DOHH2 (cell line): ENCODE results near the gene SS18L1.

ENCODE experiments used
- CTCF ChIP-seq: fragments of 200-600 bp; sonication (generic); IDR thresholded peaks from one replicate; pipeline ENCODE4 v1.5.1; 2014; ENCODE audit warnings: antibody characterized with exemption, mild to moderate bottlenecking, low read depth, low read length; ENCODE audit not compliant: poor library complexity, severe bottlenecking
- EZH2phosphoT487 ChIP-seq: fragments of 200-600 bp; sonication (generic); IDR thresholded peaks from 2 replicates; pipeline ENCODE4 v1.6.1; 2017; ENCODE audit warnings: borderline replicate concordance, mild to moderate bottlenecking, antibody characterized with exemption, low read length, moderate library complexity, mixed read lengths

DNA sequence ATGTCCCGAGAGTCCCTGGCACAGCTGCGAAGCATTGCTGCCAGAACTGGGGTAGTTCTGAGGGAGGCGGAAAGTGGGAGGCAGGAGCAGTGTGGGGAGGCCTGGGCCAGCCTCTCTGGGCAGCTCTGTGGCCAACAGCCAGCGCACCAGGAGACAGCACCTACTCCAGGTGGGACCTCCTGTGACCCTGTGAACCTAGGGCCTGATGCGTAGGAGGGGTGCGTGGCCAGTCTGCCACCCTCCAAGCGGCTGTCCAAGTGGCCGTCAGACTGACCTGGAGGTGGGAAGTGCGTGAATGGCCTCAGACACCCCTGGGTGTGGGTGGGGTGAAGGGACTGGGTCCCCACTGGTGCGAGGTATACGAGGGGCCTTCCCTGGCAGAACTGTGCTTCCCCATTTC is 15.5 kb downstream of the SS18L1 start:
- no peak for TF ChIP-seq CTCF
- no peak for TF ChIP-seq EZH2phosphoT487
